ENCODE data around the gene CDK5R1.
"Not testable (repeated sequence)": the region's sequence is repeated elsewhere in the genome, so short reads cannot be mapped to it uniquely, and the experiment has no call there.

The CDK5R1 gene

GRCh38 chr17:32516940-32517701 is 30.3 kb downstream of the CDK5R1 start:
- Histone ChIP-seq H3K36me3 (ENCODE audit: control insufficient read depth, insufficient read depth, low read length) (no peaks in the 10 kb centered on the region), H3K4me1 (ENCODE audit: control insufficient read depth, insufficient read depth, low read length) (peaks cover 5% of the 10 kb centered on the region; the same call in 1 of the 2 replicates), H3K4me3 (ENCODE audit: low read length) (no peak overlapping the region), H3K9me3 (ENCODE audit: control insufficient read depth, insufficient read depth, low read length) (no peaks in the 10 kb centered on the region), H3K27me3 (ENCODE audit: control insufficient read depth, insufficient read depth, low read length) (no peaks in the 10 kb centered on the region), H3K27ac (ENCODE audit: low read length) (no peak overlapping the region)
- WGBS (ENCODE audit: insufficient coverage, insufficient read length) = no CpG with 5 or more reads among the region's 12 CpGs
- no peak for DNase-seq (ENCODE audit: low read depth, low spot score)

- H3K27ac ChIP-seq (ENCODE audit: low read length) = no peak overlapping the region
- H3K4me1 ChIP-seq (ENCODE audit: control insufficient read depth, insufficient read depth, low read length) = peaks cover 7% of the 10 kb centered on the region
- H3K36me3 ChIP-seq (ENCODE audit: control insufficient read depth, insufficient read depth, low read length) = no peaks in the 10 kb centered on the region
- H3K4me3 ChIP-seq (ENCODE audit: low read length) = no peak overlapping the region
- WGBS (ENCODE audit: insufficient coverage, insufficient read length) = no CpG with 5 or more reads among the region's 7 CpGs
- no peaks in the 10 kb centered on the region for H3K9me3 ChIP-seq (ENCODE audit: control insufficient read depth, insufficient read depth, low read length)
- no peak for DNase-seq (ENCODE audit: low read depth, low spot score)
- no peaks in the 10 kb centered on the region for H3K27me3 ChIP-seq (ENCODE audit: control insufficient read depth, insufficient read depth, low read length)
Measured at GRCh38 chr17:32517982-32518381, 31.2 kb downstream of the CDK5R1 start.

- no peak overlapping the region for H3K27ac ChIP-seq (ENCODE audit: low read length)
- DNase-seq (ENCODE audit: low read depth, low spot score) = no peak
- H3K4me1 ChIP-seq (ENCODE audit: control insufficient read depth, insufficient read depth, low read length) = peaks cover 7% of the 10 kb centered on the region
- H3K36me3 ChIP-seq (ENCODE audit: control insufficient read depth, insufficient read depth, low read length) = no peaks in the 10 kb centered on the region
- H3K9me3 ChIP-seq (ENCODE audit: control insufficient read depth, insufficient read depth, low read length) = no peaks in the 10 kb centered on the region
- peak overlapping the region; percentile 37; the same call in 1 of the 2 replicates for H3K4me3 ChIP-seq (ENCODE audit: low read length)
- no peaks in the 10 kb centered on the region for H3K27me3 ChIP-seq (ENCODE audit: control insufficient read depth, insufficient read depth, low read length)
- WGBS (ENCODE audit: insufficient coverage, insufficient read length) = no CpG with 5 or more reads among the region's 31 CpGs
Measured at GRCh38 chr17:32518646-32519227, 31.9 kb downstream of the CDK5R1 start.

- peaks cover 7% of the 10 kb centered on the region for H3K4me1 ChIP-seq (ENCODE audit: control insufficient read depth, insufficient read depth, low read length)
- H3K9me3 ChIP-seq (ENCODE audit: control insufficient read depth, insufficient read depth, low read length) = no peaks in the 10 kb centered on the region
- no CpG with 5 or more reads among the region's 61 CpGs for WGBS (ENCODE audit: insufficient coverage, insufficient read length)
- peak; percentile 52 for DNase-seq (ENCODE audit: low read depth, low spot score)
- H3K27ac ChIP-seq (ENCODE audit: low read length) = no peak overlapping the region
- no peaks in the 10 kb centered on the region for H3K27me3 ChIP-seq (ENCODE audit: control insufficient read depth, insufficient read depth, low read length)
- no peaks in the 10 kb centered on the region for H3K36me3 ChIP-seq (ENCODE audit: control insufficient read depth, insufficient read depth, low read length)
- peak overlapping the region; percentile 44; the same call in 1 of the 2 replicates for H3K4me3 ChIP-seq (ENCODE audit: low read length)
Measured at GRCh38 chr17:32519228-32520103, 32.7 kb downstream of the CDK5R1 start.

GRCh38 chr17:32520104-32520701 is 33.4 kb downstream of the CDK5R1 start:
- Histone ChIP-seq H3K27me3 (ENCODE audit: control insufficient read depth, insufficient read depth, low read length) (no peaks in the 10 kb centered on the region), H3K27ac (ENCODE audit: low read length) (no peak overlapping the region), H3K36me3 (ENCODE audit: control insufficient read depth, insufficient read depth, low read length) (no peaks in the 10 kb centered on the region), H3K9me3 (ENCODE audit: control insufficient read depth, insufficient read depth, low read length) (no peaks in the 10 kb centered on the region), H3K4me1 (ENCODE audit: control insufficient read depth, insufficient read depth, low read length) (peaks cover 7% of the 10 kb centered on the region), H3K4me3 (ENCODE audit: low read length) (no peak overlapping the region)
- no peak for DNase-seq (ENCODE audit: low read depth, low spot score)
- WGBS (ENCODE audit: insufficient coverage, insufficient read length) = no CpG with 5 or more reads among the region's 17 CpGs

GRCh38 chr17:32520737-32521404 is 34.1 kb downstream of the CDK5R1 start:
- no peaks in the 10 kb centered on the region for H3K27me3 ChIP-seq (ENCODE audit: control insufficient read depth, insufficient read depth, low read length)
- peaks cover 7% of the 10 kb centered on the region for H3K4me1 ChIP-seq (ENCODE audit: control insufficient read depth, insufficient read depth, low read length)
- DNase-seq (ENCODE audit: low read depth, low spot score) = no peak
- no peaks in the 10 kb centered on the region for H3K36me3 ChIP-seq (ENCODE audit: control insufficient read depth, insufficient read depth, low read length)
- H3K9me3 ChIP-seq (ENCODE audit: control insufficient read depth, insufficient read depth, low read length) = no peaks in the 10 kb centered on the region
- H3K4me3 ChIP-seq (ENCODE audit: low read length) = no peak overlapping the region
- no CpG with 5 or more reads among the region's 9 CpGs for WGBS (ENCODE audit: insufficient coverage, insufficient read length)
- no peak overlapping the region for H3K27ac ChIP-seq (ENCODE audit: low read length)

- no peaks in the 10 kb centered on the region for H3K36me3 ChIP-seq (ENCODE audit: control insufficient read depth, insufficient read depth, low read length)
- WGBS (ENCODE audit: insufficient coverage, insufficient read length) = no CpG with 5 or more reads among the region's 11 CpGs
- no peak for DNase-seq (ENCODE audit: low read depth, low spot score)
- peaks cover 7% of the 10 kb centered on the region for H3K4me1 ChIP-seq (ENCODE audit: control insufficient read depth, insufficient read depth, low read length)
- H3K27ac ChIP-seq (ENCODE audit: low read length) = no peak overlapping the region
- no peaks in the 10 kb centered on the region for H3K9me3 ChIP-seq (ENCODE audit: control insufficient read depth, insufficient read depth, low read length)
- no peak overlapping the region for H3K4me3 ChIP-seq (ENCODE audit: low read length)
- H3K27me3 ChIP-seq (ENCODE audit: control insufficient read depth, insufficient read depth, low read length) = no peaks in the 10 kb centered on the region
Measured at GRCh38 chr17:32523017-32523680, 36.4 kb downstream of the CDK5R1 start.

GRCh38 chr17:32523827-32524552 is 37.2 kb downstream of the CDK5R1 start:
- Histone ChIP-seq H3K27ac (ENCODE audit: low read length) (no peak overlapping the region), H3K4me3 (ENCODE audit: low read length) (no peak overlapping the region), H3K36me3 (ENCODE audit: control insufficient read depth, insufficient read depth, low read length) (no peaks in the 10 kb centered on the region), H3K4me1 (ENCODE audit: control insufficient read depth, insufficient read depth, low read length) (peaks cover 7% of the 10 kb centered on the region), H3K9me3 (ENCODE audit: control insufficient read depth, insufficient read depth, low read length) (no peaks in the 10 kb centered on the region), H3K27me3 (ENCODE audit: control insufficient read depth, insufficient read depth, low read length) (no peaks in the 10 kb centered on the region)
- WGBS (ENCODE audit: insufficient coverage, insufficient read length) = no CpG with 5 or more reads among the region's 12 CpGs
- DNase-seq (ENCODE audit: low read depth, low spot score) = no peak

GRCh38 chr17:32524553-32524880 is 37.7 kb downstream of the CDK5R1 start:
- not testable (repeated sequence) for H3K4me1 ChIP-seq (ENCODE audit: control insufficient read depth, insufficient read depth, low read length); H3K9me3 ChIP-seq (ENCODE audit: control insufficient read depth, insufficient read depth, low read length); DNase-seq (ENCODE audit: low read depth, low spot score); H3K27me3 ChIP-seq (ENCODE audit: control insufficient read depth, insufficient read depth, low read length); H3K27ac ChIP-seq (ENCODE audit: low read length); H3K4me3 ChIP-seq (ENCODE audit: low read length); H3K36me3 ChIP-seq (ENCODE audit: control insufficient read depth, insufficient read depth, low read length)
- WGBS (ENCODE audit: insufficient coverage, insufficient read length) = no CpG with 5 or more reads among the region's 6 CpGs
